Motor neuron (in vitro differentiated cells): ENCODE data around the gene YWHAB. TPM values are rescaled to one million over a fixed set of nuclear protein-coding genes. Genes with fewer than 3 reads are reported as not detected.

Experiments
- ATAC-seq, 8 experiments: fragments of 200-7000 bp; cut with Tn5 transposase; replicated peaks in 6 of 8; 2 replicates each; pipeline ENCODE4 v1.8.0; 2021; ENCODE audit warnings: mild to moderate bottlenecking in 8 of 8, moderate library complexity in 8 of 8
- H3K27ac ChIP-seq, 2 donors: fragments of 250-450 bp; sonication (Bioruptor Pico); 2 replicates each; pipeline ENCODE4 v1.9.0; 2021; ENCODE audit warnings: antibody characterized with exemption in 2 of 2, mild to moderate bottlenecking in 2 of 2, moderate library complexity in 1 of 2
- H3K4me1 ChIP-seq, 2 donors: fragments of 250-450 bp; sonication (Bioruptor Pico); replicated peaks in 1 of 2; 2 replicates each; pipeline ENCODE4 v1.6.1; 2021; ENCODE audit warnings: antibody characterized with exemption in 2 of 2, mild to moderate bottlenecking in 2 of 2, moderate library complexity in 1 of 2
- H3K4me3 ChIP-seq, 5 donors: fragments of 250-450 bp; sonication (Bioruptor Pico); 2 replicates each; pipeline ENCODE4 v1.9.0; 2021; ENCODE audit warnings: antibody characterized with exemption in 5 of 5, mild to moderate bottlenecking in 5 of 5, moderate library complexity in 4 of 5
- WGBS, 10 experiments: fragments of 450-650 bp; shearing (Covaris generic); methylation state at CpG; one replicate each; pipeline ENCODE4 v1.0.0; 2022; 5-methylcytosine and 5-hydroxymethylcytosine counted together
- in situ Hi-C, 9 experiments: fragments of 400-800 bp; cut with MboI; loops; one replicate each; pipeline ENCODE4 v1.15.0; 2021; ENCODE audit warnings: low sequenced_read_pairs in 9 of 9, low pct_unique_long_range_greater_than_20kb in 2 of 9; ENCODE audit not compliant: unreplicated experiment in 9 of 9
- total RNA-seq, 8 experiments: library from RNA; unstranded; fragments of 300-600 nt; gene quantifications; 2 replicates each; pipeline versions ENCODE4 v1.2.3 to v1.2.4, GENCODE V29; 2022

YWHAB gene
- total RNA-seq, 8 experiments from 2014 or later = 95.7 to 193 (median 114) TPM

- no peaks in the 10 kb centered on the region for H3K4me1 ChIP-seq
- H3K4me3 ChIP-seq = no peak overlapping the region
- 0 to 100% (median 80%) methylated on average over 1 to 2 of the region's 2 CpGs; no CpG with 5 or more reads in 3 of the 10 experiments for WGBS, 10 experiments
- no peak overlapping the region for H3K27ac ChIP-seq
- in situ Hi-C loops = no loop called here
- no peak for ATAC-seq
These were observed 63.0 kb downstream of the YWHAB start for GRCh38 chr20:44948513-44948912.

GRCh38 chr20:44950368-44950767 is 64.9 kb downstream of the YWHAB start:
- H3K4me1 ChIP-seq = no peaks in the 10 kb centered on the region
- no peak overlapping the region for H3K4me3 ChIP-seq
- no peak overlapping the region for H3K27ac ChIP-seq
- ATAC-seq = no peak
- 100% methylated on average over 1 of the region's 1 CpG; no CpG with 5 or more reads in 5 of the 10 experiments for WGBS, 10 experiments
- in situ Hi-C loops = no loop called here

- Histone ChIP-seq H3K27ac (no peak overlapping the region), H3K4me3 (no peak overlapping the region), H3K4me1 (no peaks in the 10 kb centered on the region)
- in situ Hi-C loops = no loop called here
- 50 to 100% (median 100%) methylated on average over 1 of the region's 1 CpG; no CpG with 5 or more reads in 3 of the 10 experiments for WGBS, 10 experiments
- no peak for ATAC-seq
These were observed 67.2 kb downstream of the YWHAB start for GRCh38 chr20:44952731-44953130.

- no peak for ATAC-seq
- 91 to 100% (median 100%) methylated on average over 2 to 5 of the region's 5 CpGs; no CpG with 5 or more reads in 1 of the 10 experiments for WGBS, 10 experiments
- in situ Hi-C loops = no loop called here
- Histone ChIP-seq H3K27ac (no peak overlapping the region), H3K4me1 (peaks cover 4 to 6% of the 10 kb centered on the region in 2 donors), H3K4me3 (no peak overlapping the region)
These were observed 68.7 kb downstream of the YWHAB start for GRCh38 chr20:44954211-44954610.

- no peak for ATAC-seq
- in situ Hi-C loops = no loop called here
- WGBS, 10 experiments = 92 to 100% (median 94%) methylated on average over 1 to 4 of the region's 4 CpGs; no CpG with 5 or more reads in 5 of the 10 experiments
These were observed 69.8 kb downstream of the YWHAB start for GRCh38 chr20:44955270-44955669.

DNA sequence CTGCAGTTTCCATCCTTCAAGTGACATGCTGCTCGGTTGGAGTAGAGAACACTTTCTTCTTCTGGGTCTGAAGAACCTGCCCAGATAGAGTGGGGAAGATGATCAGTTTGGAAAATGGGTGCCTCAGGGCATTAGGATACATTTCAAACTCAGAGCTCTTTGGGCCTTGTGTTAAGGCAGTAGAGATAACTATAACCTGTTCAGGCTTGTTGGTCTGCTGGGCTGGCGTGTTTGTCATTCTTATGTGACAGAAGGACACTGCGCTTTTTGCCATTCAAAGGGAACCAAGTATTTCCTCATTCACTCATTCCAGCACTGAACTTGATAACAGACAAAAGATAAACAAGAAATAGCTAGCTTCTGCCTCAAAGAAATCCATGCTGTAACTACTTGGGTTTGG is 70.9 kb downstream of the YWHAB start:
- WGBS, 10 experiments = 83 to 100% (median 90%) methylated on average over 1 to 3 of the region's 3 CpGs; no CpG with 5 or more reads in 2 of the 10 experiments
- Histone ChIP-seq H3K4me3 (no peak overlapping the region), H3K4me1 (peaks cover 7 to 8% of the 10 kb centered on the region in 2 donors), H3K27ac (no peak overlapping the region)
- ATAC-seq = no peak
- in situ Hi-C loops = no loop called here

More at GRCh38 chr20:44955270-44955669, 69.8 kb downstream of the YWHAB start:
- peaks cover 7 to 8% of the 10 kb centered on the region in 2 donors for H3K4me1 ChIP-seq
- no peak overlapping the region for H3K4me3 ChIP-seq
- H3K27ac ChIP-seq = no peak overlapping the region

Other genes starting within 250 kb of the YWHAB start
- gene ADA, start 234.0 kb upstream of the YWHAB start, total RNA-seq = 1 to 10 TPM; 1.9 to 8.9 (median 4.7) TPM
- gene CCN5, start 170.3 kb upstream of the YWHAB start, total RNA-seq = 10 to 100 TPM in 1 of 8 experiments, 1 to 10 TPM in 2, under 1 TPM in 5; 0.13 to 14.4 (median 0.68) TPM
- gene KCNK15, start 139.8 kb upstream of the YWHAB start, total RNA-seq = 1 to 10 TPM in 2 of 8 experiments, under 1 TPM in 6; 0.13 to 2.2 (median 0.52) TPM
- gene RIMS4, start 75.2 kb upstream of the YWHAB start, total RNA-seq = 10 to 100 TPM in 5 of 8 experiments, 1 to 10 TPM in 2, under 1 TPM in 1; 0.71 to 27.1 (median 16.0) TPM
- gene PABPC1L, start 24.4 kb downstream of the YWHAB start, total RNA-seq = 10 to 100 TPM in 5 of 8 experiments, 1 to 10 TPM in 3; 4.4 to 97.9 (median 12.8) TPM
- 10 to 100 TPM; 14.6 to 80.9 (median 23.6) TPM for gene TOMM34, start 74.7 kb downstream of the YWHAB start, total RNA-seq
- gene STK4, start 80.8 kb downstream of the YWHAB start, total RNA-seq = 10 to 100 TPM; 12.6 to 38.0 (median 21.0) TPM
- under 1 TPM; 0.15 to 0.85 (median 0.34) TPM for gene KCNS1, start 215.4 kb downstream of the YWHAB start, total RNA-seq
- gene WFDC5, start 229.5 kb downstream of the YWHAB start, total RNA-seq = under 1 TPM in 4 of 8 experiments, not detected in 4; 0.29 to 0.66 (median 0.36) TPM
- not detected for gene WFDC12, start 238.8 kb downstream of the YWHAB start, total RNA-seq